GM21723 (cell line): Measurements from ENCODE around the gene FN3K.

ENCODE experiments used
- ATAC-seq: cut with Tn5 transposase; IDR thresholded peaks from one replicate; pipeline ENCODE4 v1.9.1; 2021; ENCODE audit warnings: mild to moderate bottlenecking, moderate library complexity; ENCODE audit not compliant: unreplicated experiment

The FN3K gene

GRCh38 chr17:82703036-82703745, 32.2 kb upstream of the FN3K start:
- ATAC-seq, result no peak

GRCh38 chr17:82703935-82704865, 31.2 kb upstream of the FN3K start:
- ATAC-seq, result no peak

GRCh38 chr17:82704886-82705285, 30.5 kb upstream of the FN3K start:
- no peak for ATAC-seq

GRCh38 chr17:82705756-82706155, 29.7 kb upstream of the FN3K start:
- no peak for ATAC-seq

GRCh38 chr17:82709024-82709675, 26.3 kb upstream of the FN3K start:
- ATAC-seq, result no peak

DNA sequence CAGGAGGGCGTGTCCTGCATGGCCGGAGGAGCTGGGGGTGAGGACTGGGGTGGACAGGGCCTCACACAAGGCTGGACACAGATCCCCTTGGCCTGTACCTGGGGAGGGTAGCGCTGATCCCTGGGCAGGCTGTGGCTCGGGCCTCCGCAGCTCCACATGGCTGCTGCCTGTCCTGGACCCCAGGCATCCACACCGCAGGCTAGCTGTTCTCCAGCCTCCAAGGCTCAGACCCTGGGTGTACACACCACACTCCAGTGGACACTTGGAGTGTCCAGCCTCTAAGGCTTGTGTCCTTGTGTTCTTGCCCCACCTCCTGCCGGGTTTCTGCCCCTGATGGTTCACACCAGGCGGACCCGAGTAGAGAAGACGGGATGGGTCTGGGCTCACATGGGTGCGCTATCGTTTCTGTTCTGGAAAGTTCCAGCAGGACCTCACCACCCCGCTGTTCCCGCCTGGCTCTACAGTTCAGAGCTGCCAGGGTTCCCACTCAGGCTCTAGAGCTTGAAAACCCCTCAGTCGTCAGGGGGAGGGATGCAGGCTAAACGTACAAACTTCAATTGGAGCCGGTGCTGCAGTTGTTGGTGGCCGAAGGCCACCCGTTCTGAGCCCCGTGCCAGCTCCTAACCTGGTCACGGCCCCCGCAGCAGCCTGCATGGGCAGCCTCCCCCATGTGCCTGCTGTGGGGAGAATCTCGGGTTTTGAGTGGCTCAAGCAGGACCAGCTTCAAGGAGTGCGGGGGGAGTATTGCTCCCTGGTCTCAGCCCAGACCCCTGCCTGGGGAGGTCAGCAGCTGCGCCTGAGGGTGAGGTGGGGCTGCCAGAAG, 25.5 kb upstream of the FN3K start:
- no peak for ATAC-seq

DNA sequence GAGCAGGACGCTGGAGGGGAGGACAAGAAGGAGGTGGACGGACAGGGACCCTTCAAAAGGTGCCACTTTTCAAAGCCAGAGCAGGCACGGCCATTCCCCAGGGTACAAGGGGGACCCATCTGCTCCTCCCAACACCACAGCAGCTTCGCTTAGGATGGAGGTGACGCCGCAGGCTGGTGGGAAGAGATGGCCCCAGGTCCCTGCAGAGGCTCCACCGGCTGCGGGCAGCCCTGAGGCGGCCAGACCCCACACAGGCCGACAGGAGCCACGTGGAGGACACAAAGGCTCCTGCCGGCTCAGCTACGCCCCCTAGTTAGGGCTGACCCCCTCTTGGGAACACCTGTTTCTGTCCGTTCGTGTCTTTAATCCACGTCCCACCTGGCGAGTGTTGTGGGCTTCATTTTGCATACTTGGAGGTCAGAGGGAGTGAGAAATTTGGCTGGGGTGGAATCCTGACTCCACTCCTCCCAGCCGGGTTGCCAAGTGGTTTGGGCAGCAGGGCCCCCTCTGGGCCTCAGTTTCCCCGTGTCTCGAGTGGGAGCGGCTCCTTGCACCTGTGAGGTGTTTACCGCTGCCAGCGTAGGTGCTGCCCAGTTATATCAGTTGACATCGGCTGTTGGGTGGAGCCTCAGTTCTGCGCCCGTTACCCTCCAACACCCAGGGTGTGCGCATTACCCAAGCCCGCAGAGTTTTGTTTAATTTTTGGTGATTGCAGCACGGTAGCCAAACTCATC, 24.7 kb upstream of the FN3K start:
- ATAC-seq, result no peak

DNA sequence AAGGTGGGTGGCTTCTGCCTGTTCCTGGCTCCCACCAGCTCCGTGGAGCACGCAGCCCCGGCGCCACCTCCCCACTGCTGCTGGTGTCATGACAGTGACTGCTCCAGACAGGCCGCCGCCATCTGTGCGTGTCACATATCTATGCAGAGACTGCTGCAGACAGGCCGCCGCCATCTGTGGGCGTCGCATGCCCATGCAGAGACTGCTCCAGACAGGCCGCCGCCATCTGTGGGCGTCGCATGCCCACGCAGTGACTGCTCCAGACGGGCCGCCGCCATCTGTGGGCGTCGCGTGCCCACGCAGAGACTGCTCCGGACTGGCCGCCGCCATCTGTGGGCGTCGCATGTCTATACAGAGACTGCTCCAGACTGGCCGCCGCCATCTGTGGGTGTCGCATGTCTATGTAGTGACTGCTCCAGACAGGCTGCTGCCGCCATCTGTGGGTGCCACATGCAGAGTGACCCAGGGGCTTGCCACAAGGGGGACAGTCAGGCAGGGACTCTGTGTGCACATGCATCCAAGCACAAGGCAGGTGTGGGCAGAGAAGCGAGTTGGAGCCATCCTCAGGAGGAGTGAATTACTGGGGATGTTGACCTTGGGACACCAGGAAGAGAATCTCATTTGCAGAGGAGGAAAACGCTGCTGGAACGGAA, 22.2 kb upstream of the FN3K start:
- no peak for ATAC-seq

DNA sequence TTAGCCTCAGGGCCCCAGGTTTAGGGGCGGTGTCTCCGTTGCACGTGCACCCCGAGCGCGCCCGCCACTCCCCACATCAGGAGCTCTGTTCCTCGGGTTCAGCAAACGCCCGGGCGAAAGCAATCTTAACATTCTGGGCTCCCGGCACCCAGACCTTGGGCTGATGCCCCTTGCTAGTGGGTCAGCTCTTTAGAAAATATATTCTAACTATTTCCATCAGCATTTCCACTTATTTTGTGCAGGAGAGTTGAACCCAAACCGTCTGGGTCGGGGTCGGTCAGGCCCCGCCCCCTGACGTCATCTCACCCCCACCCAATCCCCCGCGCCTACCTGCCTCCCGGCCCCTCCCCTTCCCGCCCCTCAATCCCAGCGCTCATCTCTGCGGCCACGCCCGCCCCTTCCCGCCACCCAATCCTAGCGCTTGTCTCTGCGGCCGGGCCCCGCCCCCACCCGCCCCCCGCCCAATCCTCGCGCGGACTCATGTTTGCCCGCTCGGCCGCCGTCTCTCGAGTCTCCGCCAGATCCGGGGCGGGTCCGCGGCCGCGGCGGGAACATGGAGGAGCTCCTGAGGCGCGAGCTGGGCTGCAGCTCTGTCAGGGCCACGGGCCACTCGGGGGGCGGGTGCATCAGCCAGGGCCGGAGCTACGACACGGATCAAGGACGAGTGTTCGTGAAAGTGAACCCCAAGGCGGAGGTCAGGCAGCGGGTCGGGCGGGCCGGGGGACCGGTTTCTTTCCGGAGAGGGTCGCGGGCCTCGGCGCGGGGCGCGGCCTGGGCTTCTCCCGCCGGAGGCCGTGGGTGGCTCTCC, 19.0 kb upstream of the FN3K start, which contains the start of gene FN3KRP:
Gene FN3KRP (plus strand): TSS at position 504 of the 808 bp plus-strand sequence. CDS start 50 bp downstream, at position 554.
- peak; percentile 66 for ATAC-seq

DNA sequence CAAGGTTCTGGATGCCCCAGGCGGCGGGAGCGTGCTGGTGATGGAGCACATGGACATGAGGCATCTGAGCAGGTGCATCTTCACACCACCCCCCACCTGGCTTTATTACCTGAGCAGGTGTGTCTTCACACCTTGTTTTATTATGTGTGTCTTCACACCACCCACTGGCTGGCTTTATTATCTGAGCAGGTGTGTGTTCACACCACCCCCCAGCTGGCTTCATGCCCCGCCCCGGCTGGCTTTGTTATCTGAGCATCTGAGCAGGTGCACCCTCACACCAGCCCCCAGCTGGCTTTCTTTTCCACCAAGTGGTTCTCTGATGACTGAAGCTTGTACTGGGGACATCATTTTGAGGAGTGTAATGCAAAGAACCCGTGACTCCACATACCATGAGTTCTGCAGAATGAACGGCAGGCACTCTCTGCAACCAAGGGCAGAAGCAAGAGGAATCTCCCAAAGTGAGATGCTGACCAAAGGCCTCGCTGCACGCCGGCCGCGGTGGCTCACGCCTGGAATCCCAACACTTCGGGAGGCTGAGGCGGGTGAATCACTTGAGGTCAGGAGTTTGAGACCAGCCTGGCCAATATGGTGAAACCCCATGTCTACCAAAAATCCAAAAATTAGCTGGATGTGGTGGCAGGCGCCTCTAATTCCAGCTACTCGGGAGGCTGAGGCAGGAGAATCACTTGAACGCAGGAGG, 16.3 kb upstream of the FN3K start:
- no peak for ATAC-seq

DNA sequence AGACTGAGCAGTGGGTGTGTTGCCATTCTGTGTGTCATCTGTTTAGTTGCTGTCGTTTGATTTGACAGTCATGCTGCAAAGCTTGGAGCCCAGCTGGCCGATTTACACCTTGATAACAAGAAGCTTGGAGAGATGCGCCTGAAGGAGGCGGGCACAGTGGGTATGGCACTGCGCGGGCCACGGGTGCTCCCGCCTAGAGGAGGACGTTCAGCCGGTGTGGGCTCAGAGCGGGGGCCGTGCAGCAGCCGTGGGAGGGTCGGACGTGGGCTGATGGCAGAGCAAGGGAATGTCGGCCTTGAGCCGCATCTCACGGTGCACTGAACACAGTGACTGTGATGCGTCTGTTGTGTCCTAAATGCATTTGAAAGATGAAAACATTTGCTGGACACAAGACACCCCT, 15.2 kb upstream of the FN3K start:
- ATAC-seq, result no peak

GRCh38 chr17:82722341-82723013, 12.9 kb upstream of the FN3K start:
- ATAC-seq, result no peak

DNA sequence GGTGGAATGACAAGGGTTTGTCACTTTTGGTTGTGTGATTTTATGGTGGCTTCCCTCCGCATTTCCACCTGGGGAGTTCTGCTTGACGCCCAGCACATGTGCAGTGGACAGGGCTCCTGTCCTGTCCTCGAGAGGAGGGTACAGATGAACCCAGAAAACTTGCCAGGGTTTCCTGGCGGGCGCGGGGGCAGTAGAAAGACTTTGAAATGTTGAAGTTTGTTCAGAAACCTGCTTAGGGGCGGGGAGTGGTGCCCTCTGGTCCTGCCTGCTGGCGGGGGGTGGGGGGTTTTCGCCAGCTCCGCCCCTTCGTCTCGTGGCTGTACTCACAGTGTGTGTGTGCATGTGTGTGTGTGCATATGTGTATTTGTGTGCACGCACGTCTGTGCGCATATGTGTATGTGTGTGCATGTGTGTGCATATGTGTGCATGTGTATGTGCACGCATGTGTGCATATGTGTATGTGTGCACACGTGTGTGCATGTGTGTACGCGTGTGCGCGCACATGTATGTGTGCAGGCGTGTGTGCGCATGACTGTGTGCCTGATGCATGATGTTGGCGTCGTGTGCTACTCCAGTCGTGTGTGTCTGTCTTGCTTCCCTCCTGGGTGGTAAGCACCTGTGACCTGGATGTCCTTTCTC, 12.1 kb upstream of the FN3K start:
- no peak for ATAC-seq

DNA sequence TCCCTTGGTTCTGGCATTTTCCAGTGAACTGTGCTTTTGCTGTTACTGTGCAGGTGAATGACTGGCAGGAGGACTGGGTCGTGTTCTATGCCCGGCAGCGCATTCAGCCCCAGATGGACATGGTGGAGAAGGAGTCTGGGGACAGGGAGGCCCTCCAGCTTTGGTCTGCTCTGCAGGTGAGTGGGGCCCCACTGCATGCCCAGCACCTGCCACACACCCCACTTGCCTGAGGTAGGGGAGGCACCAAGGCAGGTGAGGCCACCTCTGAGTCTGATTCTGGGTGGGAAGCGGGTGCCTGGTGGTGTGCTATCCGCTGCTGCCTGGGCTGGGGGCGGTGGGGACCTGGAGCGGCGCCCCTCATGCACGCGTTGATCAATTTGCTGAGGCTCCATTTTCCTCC, 9.0 kb upstream of the FN3K start:
- no peak for ATAC-seq

- ATAC-seq, result no peak
Measured at GRCh38 chr17:82729479-82730260, 5.7 kb upstream of the FN3K start.

DNA sequence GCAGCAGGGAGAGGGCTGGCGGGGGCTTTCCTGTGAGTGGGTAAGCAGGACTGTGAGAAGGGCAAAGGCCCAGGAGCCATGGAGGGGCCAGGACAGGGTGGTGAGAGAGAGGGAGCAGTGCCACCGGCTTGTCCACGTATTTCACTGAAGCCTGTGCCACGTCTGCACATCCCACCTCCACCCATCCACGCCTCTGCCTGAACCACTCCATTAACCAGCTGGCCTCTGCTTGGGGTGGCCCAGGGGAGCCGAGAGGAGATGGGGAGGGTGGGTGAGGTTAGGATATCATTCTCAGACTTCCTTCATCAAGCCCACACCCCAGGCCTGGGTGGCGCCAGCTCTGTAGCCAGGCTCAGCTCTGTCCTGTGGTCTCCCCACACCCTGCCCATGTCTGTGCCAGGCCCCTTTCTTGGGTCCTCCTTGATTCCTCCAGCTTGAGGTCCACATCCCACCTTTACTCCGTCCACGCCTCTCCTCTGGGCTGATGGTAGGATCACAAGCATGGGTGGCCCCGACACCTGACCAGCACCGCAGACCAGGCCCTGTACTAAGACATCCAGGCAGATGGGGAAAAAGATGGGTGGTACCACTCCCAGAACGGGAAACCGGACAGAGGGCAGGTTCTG, 3.2 kb upstream of the FN3K start:
- ATAC-seq, result no peak
